Measurements from ENCODE around the gene MRTFA.

- no peak for TF ChIP-seq POLR2A (IDR thresholded peaks at IDR 0.05; ENCODE audit: low read depth, low read length)
- no peak for TF ChIP-seq POLR2AphosphoS5 (IDR thresholded peaks at IDR 0.05; ENCODE audit: low read depth, low read length)
Measured at GRCh38 chr22:40400159-40400558, 236.4 kb downstream of the MRTFA start.
